ENCODE results near the gene ZNF584. TPM values are rescaled to one million over a fixed set of nuclear protein-coding genes. Genes with fewer than 3 reads are reported as not detected.

The ZNF584 gene
- total and polyA plus RNA-seq, 2 experiments from 2014 or later: 15.6 to 16.0 TPM

GRCh38 chr19:58450856-58451357 lies 42.5 kb downstream of the ZNF584 start:
- Histone ChIP-seq H3K4me1 (ENCODE audit: low read depth) (no peaks in the 10 kb centered on the region), H3K27ac (no peak overlapping the region), H3K36me3 (no peaks in the 10 kb centered on the region), H3K27me3 (peaks cover 10% of the 10 kb centered on the region), H3K9me3 (ENCODE audit: low read depth) (no peaks in the 10 kb centered on the region), H3K4me3 (peak overlapping the region; percentile 89)
- DNase-seq (ENCODE audit: low read depth in 1 of 2, low spot score in 1 of 2): no peak
- TF ChIP-seq, protein P1, sequence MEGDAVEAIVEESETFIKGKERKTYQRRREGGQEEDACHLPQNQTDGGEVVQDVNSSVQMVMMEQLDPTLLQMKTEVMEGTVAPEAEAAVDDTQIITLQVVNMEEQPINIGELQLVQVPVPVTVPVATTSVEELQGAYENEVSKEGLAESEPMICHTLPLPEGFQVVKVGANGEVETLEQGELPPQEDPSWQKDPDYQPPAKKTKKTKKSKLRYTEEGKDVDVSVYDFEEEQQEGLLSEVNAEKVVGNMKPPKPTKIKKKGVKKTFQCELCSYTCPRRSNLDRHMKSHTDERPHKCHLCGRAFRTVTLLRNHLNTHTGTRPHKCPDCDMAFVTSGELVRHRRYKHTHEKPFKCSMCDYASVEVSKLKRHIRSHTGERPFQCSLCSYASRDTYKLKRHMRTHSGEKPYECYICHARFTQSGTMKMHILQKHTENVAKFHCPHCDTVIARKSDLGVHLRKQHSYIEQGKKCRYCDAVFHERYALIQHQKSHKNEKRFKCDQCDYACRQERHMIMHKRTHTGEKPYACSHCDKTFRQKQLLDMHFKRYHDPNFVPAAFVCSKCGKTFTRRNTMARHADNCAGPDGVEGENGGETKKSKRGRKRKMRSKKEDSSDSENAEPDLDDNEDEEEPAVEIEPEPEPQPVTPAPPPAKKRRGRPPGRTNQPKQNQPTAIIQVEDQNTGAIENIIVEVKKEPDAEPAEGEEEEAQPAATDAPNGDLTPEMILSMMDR (IDR thresholded peaks at IDR 0.05; ENCODE audit: low read depth, low read length): no peak

GRCh38 chr19:58451358-58452101 lies 43.1 kb downstream of the ZNF584 start, which contains the start of gene ZNF324B:
Gene ZNF324B, plus strand, starts transcription at chr19:58451622. Its CDS starts 2,080 bp downstream, at chr19:58453702.
- peak; percentile 95 to 99 for DNase-seq (ENCODE audit: low read depth in 1 of 2, low spot score in 1 of 2)
- Histone ChIP-seq H3K9me3 (ENCODE audit: low read depth) (no peaks in the 10 kb centered on the region), H3K4me1 (ENCODE audit: low read depth) (no peaks in the 10 kb centered on the region), H3K4me3 (peak within 1 kb of the TSS; percentile 89), H3K27me3 (peaks cover 10% of the 10 kb centered on the region), H3K27ac (no peak within 1 kb of the TSS), H3K36me3 (no peaks in the 10 kb centered on the region)
- TF ChIP-seq, protein P1 (IDR thresholded peaks at IDR 0.05; ENCODE audit: low read depth, low read length): no peak

DNA sequence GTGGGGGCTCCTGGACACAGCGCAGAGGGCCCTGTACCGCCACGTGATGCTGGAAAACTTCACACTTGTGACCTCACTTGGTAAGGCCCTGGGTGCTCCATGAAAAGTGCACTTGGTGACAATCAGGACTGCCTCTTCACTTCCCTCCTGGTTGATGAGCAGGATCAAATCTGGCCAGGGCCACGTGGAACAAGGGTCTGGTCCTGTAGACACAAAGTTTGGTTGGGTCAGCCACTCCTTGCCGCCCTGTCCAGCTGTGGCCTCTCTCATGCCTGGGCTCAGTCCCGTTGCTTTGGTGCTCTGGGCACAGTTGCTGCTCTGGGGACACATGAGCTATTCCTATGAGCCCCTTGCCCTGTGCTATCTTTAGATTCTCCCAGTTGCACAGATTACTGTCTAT lies 45.3 kb downstream of the ZNF584 start:
- H3K4me1 ChIP-seq (ENCODE audit: low read depth): no peaks in the 10 kb centered on the region
- peaks cover 10% of the 10 kb centered on the region for H3K27me3 ChIP-seq
- no peak overlapping the region for H3K27ac ChIP-seq
- H3K9me3 ChIP-seq (ENCODE audit: low read depth): no peaks in the 10 kb centered on the region
- H3K4me3 ChIP-seq: no peak overlapping the region
- no peak for DNase-seq (ENCODE audit: low read depth in 1 of 2, low spot score in 1 of 2)
- TF ChIP-seq, protein P1 (IDR thresholded peaks at IDR 0.05; ENCODE audit: low read depth, low read length): no peak
- no peaks in the 10 kb centered on the region for H3K36me3 ChIP-seq

DNA sequence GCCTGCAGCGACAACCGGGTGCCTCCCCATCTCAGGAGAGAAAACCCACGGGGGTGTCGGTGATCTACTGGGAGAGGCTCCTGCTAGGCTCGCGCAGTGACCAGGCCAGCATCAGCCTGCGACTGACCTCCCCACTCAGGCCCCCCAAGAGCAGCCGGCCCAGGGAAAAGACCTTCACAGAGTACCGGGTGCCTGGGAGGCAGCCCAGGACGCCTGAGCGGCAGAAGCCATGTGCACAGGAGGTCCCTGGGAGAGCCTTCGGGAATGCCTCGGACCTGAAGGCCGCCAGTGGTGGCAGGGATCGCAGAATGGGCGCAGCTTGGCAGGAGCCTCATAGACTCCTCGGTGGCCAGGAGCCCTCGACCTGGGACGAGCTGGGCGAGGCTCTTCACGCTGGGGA lies 46.9 kb downstream of the ZNF584 start:
- H3K27ac ChIP-seq: no peak overlapping the region
- TF ChIP-seq, protein P1 (IDR thresholded peaks at IDR 0.05; ENCODE audit: low read depth, low read length): no peak
- no peak overlapping the region for H3K4me3 ChIP-seq
- no peaks in the 10 kb centered on the region for H3K9me3 ChIP-seq (ENCODE audit: low read depth)
- H3K36me3 ChIP-seq: no peaks in the 10 kb centered on the region
- peaks cover 5% of the 10 kb centered on the region for H3K27me3 ChIP-seq
- H3K4me1 ChIP-seq (ENCODE audit: low read depth): no peaks in the 10 kb centered on the region
- DNase-seq (ENCODE audit: low read depth in 1 of 2, low spot score in 1 of 2): no peak

- H3K9me3 ChIP-seq (ENCODE audit: low read depth): no peaks in the 10 kb centered on the region
- DNase-seq (ENCODE audit: low read depth in 1 of 2, low spot score in 1 of 2): no peak
- no peaks in the 10 kb centered on the region for H3K27me3 ChIP-seq
- H3K4me1 ChIP-seq (ENCODE audit: low read depth): no peaks in the 10 kb centered on the region
- no peak overlapping the region for H3K4me3 ChIP-seq
- H3K27ac ChIP-seq: no peak overlapping the region
- TF ChIP-seq, protein P1 (IDR thresholded peaks at IDR 0.05; ENCODE audit: low read depth, low read length): no peak
- no peaks in the 10 kb centered on the region for H3K36me3 ChIP-seq
Measured at GRCh38 chr19:58456111-58456510, 47.7 kb downstream of the ZNF584 start.

Measured in cardiac muscle cell (in vitro differentiated cells and primary cell).